ENCODE results near the gene SMIM10. TPM values are rescaled to one million over a fixed set of nuclear protein-coding genes. Genes with fewer than 3 reads are reported as not detected.
"Not testable (repeated sequence)": the region's sequence is repeated elsewhere in the genome, so short reads cannot be mapped to it uniquely, and the experiment has no call there.

The SMIM10 gene
- total RNA-seq, 2 experiments from 2014 or later = 0.79 to 1.0 TPM

GRCh38 chrX:135023791-135024190, 33.0 kb downstream of the SMIM10 start:
- H3K9me3 Mint-ChIP-seq; CTCF ChIA-PET; H3K27ac Mint-ChIP-seq; H3K4me3 Mint-ChIP-seq; DNase-seq; H3K27me3 Mint-ChIP-seq (ENCODE audit: low read depth); H3K36me3 Mint-ChIP-seq (ENCODE audit: low read depth): not testable (repeated sequence)
- intact Hi-C loops (cut with micrococcal nuclease) = loop anchor here (5.0 kb wide), 1 partner anchor 64 kb away; no protein-coding TSS in a partner anchor
- H3K4me1 Mint-ChIP-seq (ENCODE audit: low read depth) = peaks cover 14% of the 10 kb centered on the region

- intact Hi-C loops (cut with micrococcal nuclease) = loop anchor here (5.0 kb wide), 1 partner anchor 63 kb away; no protein-coding TSS in a partner anchor
- peaks cover 14% of the 10 kb centered on the region for H3K4me1 Mint-ChIP-seq (ENCODE audit: low read depth)
- H3K4me3 Mint-ChIP-seq = no peak overlapping the region
- peaks cover 7% of the 10 kb centered on the region for H3K27me3 Mint-ChIP-seq (ENCODE audit: low read depth)
- H3K27ac Mint-ChIP-seq = no peak overlapping the region
- no peak for DNase-seq
- no peaks in the 10 kb centered on the region for H3K9me3 Mint-ChIP-seq
- H3K36me3 Mint-ChIP-seq (ENCODE audit: low read depth) = no peaks in the 10 kb centered on the region
- CTCF ChIA-PET = no interaction called here
These were observed 33.7 kb downstream of the SMIM10 start for GRCh38 chrX:135024526-135024925.

- H3K27me3 Mint-ChIP-seq (ENCODE audit: low read depth); H3K4me3 Mint-ChIP-seq; CTCF ChIA-PET; H3K4me1 Mint-ChIP-seq (ENCODE audit: low read depth); DNase-seq; H3K36me3 Mint-ChIP-seq (ENCODE audit: low read depth); H3K27ac Mint-ChIP-seq; intact Hi-C loops (cut with micrococcal nuclease); H3K9me3 Mint-ChIP-seq: not testable (repeated sequence)
These were observed 39.6 kb downstream of the SMIM10 start for GRCh38 chrX:135030207-135030963.

DNA sequence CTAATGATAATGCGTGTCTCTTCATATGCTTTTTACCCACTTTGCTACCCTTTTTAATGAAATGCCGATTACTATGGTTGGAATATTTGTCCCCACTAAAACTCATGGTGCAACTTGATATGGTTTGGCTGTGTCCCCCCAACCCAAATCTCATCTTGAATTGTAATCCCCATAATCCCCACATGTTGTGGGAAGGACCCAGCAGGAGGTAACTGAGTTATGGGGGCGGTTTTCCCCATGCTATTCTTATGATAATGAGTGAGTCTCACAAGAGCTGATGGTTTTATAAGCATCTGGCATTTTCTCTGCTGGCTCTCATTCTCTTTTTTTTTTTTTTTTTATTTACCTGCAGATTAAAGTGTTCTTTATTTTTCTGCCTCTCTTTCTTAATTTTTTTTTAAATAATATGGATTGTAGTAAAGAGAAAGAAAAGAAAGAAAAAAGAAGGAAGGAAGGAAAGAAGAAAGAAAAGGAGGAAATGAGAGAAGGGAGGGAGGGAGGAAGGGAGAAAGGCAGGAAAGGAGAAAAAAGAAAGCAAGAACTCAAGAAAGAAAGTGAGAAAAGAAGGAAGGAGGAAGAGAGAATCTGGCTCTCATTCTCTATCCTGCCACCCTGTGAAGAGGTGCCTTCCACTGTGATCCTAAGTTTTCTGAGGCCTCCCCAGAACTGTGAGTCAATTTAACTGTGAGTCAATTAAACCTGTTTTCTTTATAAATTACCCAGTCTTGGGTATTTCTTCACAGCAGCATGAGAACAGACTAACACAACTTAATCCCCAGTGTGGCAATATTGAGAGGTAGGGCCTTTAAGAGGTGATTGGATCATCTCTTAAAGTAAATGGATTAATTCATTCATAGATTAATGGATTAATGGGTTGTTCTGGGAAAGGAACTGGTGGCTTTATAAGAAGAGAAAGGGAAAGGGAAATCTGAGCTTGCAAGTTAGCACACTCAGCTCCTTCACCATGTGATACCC, 50.6 kb downstream of the SMIM10 start:
- H3K9me3 Mint-ChIP-seq = not testable (repeated sequence)

More for the DNA sequence above, 50.6 kb downstream of the SMIM10 start:
- H3K4me3 Mint-ChIP-seq; intact Hi-C loops (cut with micrococcal nuclease); H3K4me1 Mint-ChIP-seq (ENCODE audit: low read depth); H3K27ac Mint-ChIP-seq; DNase-seq; H3K27me3 Mint-ChIP-seq (ENCODE audit: low read depth); H3K36me3 Mint-ChIP-seq (ENCODE audit: low read depth): not testable (repeated sequence)
- CTCF ChIA-PET = interaction anchor here (0.6 to 0.7 kb wide), 2 partner anchors 51 to 145 kb away, joined by 3 to 4 read pairs; partner anchors contain the start of gene SMIM10

Other genes with a start within 250 kb of the SMIM10 start
- gene PABIR2, start 193.8 kb upstream of the SMIM10 start, total RNA-seq = 10 to 100 TPM; 55.4 to 58.2 TPM
- gene MOSPD1, start 75.7 kb upstream of the SMIM10 start, total RNA-seq = 1 to 10 TPM; 6.5 to 7.3 TPM
- 1 to 10 TPM in 1 of 2 experiments, under 1 TPM in 1; 0.99 to 1.1 TPM for gene RTL8B, start 31.6 kb downstream of the SMIM10 start, total RNA-seq
- 10 to 100 TPM; 16.0 to 19.9 TPM for gene RTL8C, start 41.4 kb downstream of the SMIM10 start, total RNA-seq
- 1 to 10 TPM; 7.9 to 8.5 TPM for gene RTL8A, start 61.1 kb downstream of the SMIM10 start, total RNA-seq
- under 1 TPM; 0.10 to 0.20 TPM for gene SMIM10L2B, start 107.7 kb downstream of the SMIM10 start, total RNA-seq
- gene ETDB, start 129.5 kb downstream of the SMIM10 start, total RNA-seq = not detected
- gene CT55, start 180.4 kb downstream of the SMIM10 start, total RNA-seq = not detected

Data from activated naive CD4-positive, alpha-beta T cell treated with anti-CD3 and anti-CD28 coated beads for 36 hours (primary cell).